Measurements from ENCODE around the gene PACRG.

Gene PACRG

GRCh38 chr6:163099621-163100171 lies 371.9 kb downstream of the PACRG start:
- no peak for DNase-seq

- no peak for DNase-seq
Measured at GRCh38 chr6:163100259-163100658, 372.5 kb downstream of the PACRG start.

GRCh38 chr6:163113358-163113962 lies 385.7 kb downstream of the PACRG start:
- DNase-seq = no peak

GRCh38 chr6:163118941-163119340 lies 391.2 kb downstream of the PACRG start:
- no peak for DNase-seq

- no peak for DNase-seq
Measured at GRCh38 chr6:163120223-163120622, 392.4 kb downstream of the PACRG start.

GRCh38 chr6:163121270-163121669 lies 393.5 kb downstream of the PACRG start:
- no peak for DNase-seq

GRCh38 chr6:163122365-163122764 lies 394.6 kb downstream of the PACRG start:
- no peak for DNase-seq

GRCh38 chr6:163123098-163123497 lies 395.3 kb downstream of the PACRG start:
- no peak for DNase-seq

GRCh38 chr6:163126741-163127140 lies 399.0 kb downstream of the PACRG start:
- no peak for DNase-seq

- DNase-seq = no peak
Measured at GRCh38 chr6:163127587-163127986, 399.8 kb downstream of the PACRG start.

- no peak for DNase-seq
Measured at GRCh38 chr6:163128324-163128723, 400.6 kb downstream of the PACRG start.

- DNase-seq = no peak
Measured at GRCh38 chr6:163132050-163132750, 404.4 kb downstream of the PACRG start.

- DNase-seq = no peak
Measured at GRCh38 chr6:163133017-163133416, 405.2 kb downstream of the PACRG start.

GRCh38 chr6:163133691-163134090 lies 405.9 kb downstream of the PACRG start:
- no peak for DNase-seq

- DNase-seq = no peak
Measured at GRCh38 chr6:163136681-163137397, 409.1 kb downstream of the PACRG start.

GRCh38 chr6:163137398-163137881 lies 409.7 kb downstream of the PACRG start:
- no peak for DNase-seq

GRCh38 chr6:163146036-163146435 lies 418.3 kb downstream of the PACRG start:
- no peak for DNase-seq

GRCh38 chr6:163147994-163148393 lies 420.2 kb downstream of the PACRG start:
- no peak for DNase-seq

GRCh38 chr6:163148451-163149278 lies 420.9 kb downstream of the PACRG start:
- DNase-seq = no peak

- DNase-seq = no peak
Measured at GRCh38 chr6:163149279-163149848, 421.6 kb downstream of the PACRG start.

- no peak for DNase-seq
Measured at GRCh38 chr6:163151212-163151611, 423.4 kb downstream of the PACRG start.

GRCh38 chr6:163152701-163153100 lies 424.9 kb downstream of the PACRG start:
- DNase-seq = no peak
